ENCODE measurements around the gene AP4M1.

Gene AP4M1

GRCh38 chr7:100079024-100079560, 22.4 kb upstream of the AP4M1 start:
- H3K27me3 ChIP-seq (ENCODE audit: control insufficient read depth in 3 of 3, insufficient read depth in 3 of 3, low read depth in 1 of 3, low read length in 3 of 3), result no peaks in the 10 kb centered on the region
- no peak overlapping the region for H3K27ac ChIP-seq (replicated peaks; ENCODE audit: low read length)
- no CpG with 5 or more reads among the region's 7 CpGs for WGBS, 2 donors (ENCODE audit: extremely low coverage in 2 of 2, insufficient read length in 2 of 2, insufficient replicate concordance in 1 of 2)
- no peak overlapping the region for H3K23ac ChIP-seq (ENCODE audit: low read depth, low read length, poor library complexity)
- H3K79me1 ChIP-seq (ENCODE audit: low read depth, low read length), result peaks cover 9% of the 10 kb centered on the region
- H3K36me3 ChIP-seq (replicated peaks in 1 of 2; ENCODE audit: control insufficient read depth in 2 of 2, insufficient read depth in 2 of 2, low read length in 2 of 2), result peaks cover 45 to 62% of the 10 kb centered on the region in 2 donors
- no peak overlapping the region for H3K4me2 ChIP-seq (ENCODE audit: insufficient read depth, low read length, poor library complexity, severe bottlenecking)
- H3K14ac ChIP-seq (ENCODE audit: low read length), result no peak overlapping the region
- H3K18ac ChIP-seq (ENCODE audit: low read length), result no peak overlapping the region
- H2AFZ ChIP-seq (ENCODE audit: low read length), result no peak overlapping the region
- H2BK12ac ChIP-seq (ENCODE audit: low read length), result no peak overlapping the region
- no peak overlapping the region for H3K4ac ChIP-seq (ENCODE audit: low read length)
- peaks cover 3 to 11% of the 10 kb centered on the region in 2 donors for H3K4me1 ChIP-seq (ENCODE audit: control insufficient read depth in 2 of 2, insufficient read depth in 1 of 2, low read depth in 1 of 2, low read length in 2 of 2)
- H2BK120ac ChIP-seq (ENCODE audit: low read depth, low read length), result no peak overlapping the region
- H4K91ac ChIP-seq (ENCODE audit: low read depth, low read length, poor library complexity), result no peak overlapping the region
- no peak overlapping the region for H3K9ac ChIP-seq (ENCODE audit: low read depth, low read length, poor library complexity)
- no peak overlapping the region for H2AK5ac ChIP-seq (ENCODE audit: low read depth, low read length)
- peak overlapping the region in 1 of 2 donors; percentile 13 for H3K4me3 ChIP-seq (ENCODE audit: low read length in 2 of 2)
- no peak for DNase-seq (ENCODE audit: low spot score)
- H2BK5ac ChIP-seq (ENCODE audit: low read length), result no peak overlapping the region
- no peak overlapping the region for H4K8ac ChIP-seq (ENCODE audit: low read depth, low read length)
- H2BK15ac ChIP-seq (ENCODE audit: low read length), result no peak overlapping the region
- H3K9me3 ChIP-seq (replicated peaks in 1 of 2; ENCODE audit: control insufficient read depth in 2 of 2, insufficient read depth in 1 of 2, low read depth in 1 of 2, low read length in 2 of 2), result peaks cover 33 to 51% of the 10 kb centered on the region in 2 donors

DNA sequence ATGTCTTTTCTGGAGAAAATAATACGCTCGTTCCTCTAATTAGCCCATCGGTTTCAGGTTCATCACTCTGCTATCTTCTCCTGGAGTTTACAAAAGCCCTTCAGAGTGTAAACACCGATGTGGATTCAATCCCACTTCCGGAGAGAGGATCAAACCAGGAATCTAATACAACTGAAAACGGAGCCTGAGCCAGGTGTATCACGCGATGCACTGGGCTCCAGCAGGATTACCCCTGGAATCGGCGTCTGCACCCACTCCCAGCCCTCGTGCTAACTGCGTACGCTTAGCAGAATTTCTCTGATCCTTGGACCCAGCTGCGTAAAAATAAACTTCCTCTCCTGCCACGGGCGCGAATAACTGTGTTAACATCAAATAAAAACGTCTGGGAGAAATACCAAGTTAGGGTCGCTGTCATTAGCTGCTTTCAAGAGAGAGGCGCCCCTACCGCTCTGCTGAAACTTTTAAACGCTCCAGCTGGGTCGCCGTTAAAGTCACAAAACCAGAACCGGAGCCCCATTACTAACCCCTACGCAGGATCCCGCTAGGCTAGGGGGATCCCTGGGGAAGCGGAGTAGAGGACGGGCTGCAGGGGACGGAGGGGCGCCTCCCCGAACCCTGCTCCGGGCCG, 20.4 kb upstream of the AP4M1 start:
- Histone ChIP-seq H3K14ac (ENCODE audit: low read length) (no peak overlapping the region), H3K4me1 (ENCODE audit: control insufficient read depth in 2 of 2, insufficient read depth in 1 of 2, low read depth in 1 of 2, low read length in 2 of 2) (peaks cover 3 to 11% of the 10 kb centered on the region in 2 donors), H2BK12ac (ENCODE audit: low read length) (no peak overlapping the region), H3K27me3 (ENCODE audit: control insufficient read depth in 3 of 3, insufficient read depth in 3 of 3, low read depth in 1 of 3, low read length in 3 of 3) (peaks cover 0 to 2% (median 0%) of the 10 kb centered on the region in 3 experiments), H3K36me3 (replicated peaks in 1 of 2; ENCODE audit: control insufficient read depth in 2 of 2, insufficient read depth in 2 of 2, low read length in 2 of 2) (peaks cover 26 to 43% of the 10 kb centered on the region in 2 donors), H2BK15ac (ENCODE audit: low read length) (peak overlapping the region; percentile 88), H3K9ac (ENCODE audit: low read depth, low read length, poor library complexity) (peak overlapping the region; percentile 95), H2AK5ac (ENCODE audit: low read depth, low read length) (peak overlapping the region; percentile 89), H3K4me3 (ENCODE audit: low read length in 2 of 2) (peak overlapping the region; percentile 99 to 100), H4K8ac (ENCODE audit: low read depth, low read length) (no peak overlapping the region), H2AFZ (ENCODE audit: low read length) (peak overlapping the region; percentile 78), H4K91ac (ENCODE audit: low read depth, low read length, poor library complexity) (peak overlapping the region; percentile 94), H3K18ac (ENCODE audit: low read length) (peak overlapping the region; percentile 98), H3K23ac (ENCODE audit: low read depth, low read length, poor library complexity) (peak overlapping the region; percentile 100), H3K27ac (replicated peaks; ENCODE audit: low read length) (no peak overlapping the region), H3K4me2 (ENCODE audit: insufficient read depth, low read length, poor library complexity, severe bottlenecking) (peak overlapping the region; percentile 46), H3K9me3 (replicated peaks in 1 of 2; ENCODE audit: control insufficient read depth in 2 of 2, insufficient read depth in 1 of 2, low read depth in 1 of 2, low read length in 2 of 2) (peaks cover 19 to 33% of the 10 kb centered on the region in 2 donors), H3K4ac (ENCODE audit: low read length) (peak overlapping the region; percentile 70), H2BK5ac (ENCODE audit: low read length) (no peak overlapping the region), H2BK120ac (ENCODE audit: low read depth, low read length) (peak overlapping the region; percentile 97), H3K79me1 (ENCODE audit: low read depth, low read length) (peaks cover 7% of the 10 kb centered on the region)
- no peak for DNase-seq (ENCODE audit: low spot score)
- WGBS, 2 donors (ENCODE audit: extremely low coverage in 2 of 2, insufficient read length in 2 of 2, insufficient replicate concordance in 1 of 2), result no CpG with 5 or more reads among the region's 34 CpGs

DNA sequence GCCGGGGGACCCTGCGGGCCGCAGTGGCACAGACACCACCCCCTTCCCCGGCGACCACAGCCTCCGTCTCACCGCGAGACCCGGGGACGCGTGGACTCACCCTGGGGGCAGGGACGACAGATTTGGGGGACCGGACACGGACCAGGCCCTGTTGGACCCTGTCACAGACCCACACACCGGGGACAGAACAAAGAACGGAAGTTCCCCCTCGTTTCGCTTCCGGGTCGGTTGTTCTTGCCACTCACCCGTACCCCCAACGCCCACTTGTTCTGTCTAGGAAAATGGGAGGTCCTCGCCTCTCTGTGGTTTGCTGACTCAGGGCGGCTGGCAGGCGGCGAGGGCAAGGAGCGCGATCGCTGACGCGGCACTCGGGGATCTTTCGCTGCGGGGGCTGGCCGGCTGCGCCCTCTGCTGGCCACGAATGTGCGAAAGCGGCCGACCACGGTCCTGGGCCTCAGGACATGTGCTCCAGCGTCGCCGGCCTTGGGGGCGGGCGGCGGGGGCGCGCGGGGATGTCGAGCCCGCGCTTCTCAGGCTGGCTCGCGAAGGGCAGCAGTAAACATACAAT, 19.8 kb upstream of the AP4M1 start, which contains the start of gene ZNF3:
Gene ZNF3, minus strand, starts transcription at position 189 of the 568 bp plus-strand sequence. CDS start 4,366 bp downstream, outside the sequence.
- no peak within 1 kb of the TSS for H3K27ac ChIP-seq (replicated peaks; ENCODE audit: low read length)
- peak within 1 kb of the TSS; percentile 95 for H3K9ac ChIP-seq (ENCODE audit: low read depth, low read length, poor library complexity)
- H3K4me1 ChIP-seq (ENCODE audit: control insufficient read depth in 2 of 2, insufficient read depth in 1 of 2, low read depth in 1 of 2, low read length in 2 of 2), result peaks cover 3 to 11% of the 10 kb centered on the region in 2 donors
- H2BK120ac ChIP-seq (ENCODE audit: low read depth, low read length), result peak within 1 kb of the TSS; percentile 97
- peak within 1 kb of the TSS; percentile 60 for H3K4me2 ChIP-seq (ENCODE audit: insufficient read depth, low read length, poor library complexity, severe bottlenecking)
- H2AK5ac ChIP-seq (ENCODE audit: low read depth, low read length), result peak within 1 kb of the TSS; percentile 89
- DNase-seq (ENCODE audit: low spot score), result peak; percentile 98
- WGBS, 2 donors (ENCODE audit: extremely low coverage in 2 of 2, insufficient read length in 2 of 2, insufficient replicate concordance in 1 of 2), result no CpG with 5 or more reads among the region's 55 CpGs
- peak within 1 kb of the TSS; percentile 100 for H3K23ac ChIP-seq (ENCODE audit: low read depth, low read length, poor library complexity)
- peak within 1 kb of the TSS; percentile 98 for H3K18ac ChIP-seq (ENCODE audit: low read length)
- H2AFZ ChIP-seq (ENCODE audit: low read length), result peak within 1 kb of the TSS; percentile 79
- no peak within 1 kb of the TSS for H2BK12ac ChIP-seq (ENCODE audit: low read length)
- H3K4me3 ChIP-seq (ENCODE audit: low read length in 2 of 2), result peak within 1 kb of the TSS; percentile 99 to 100
- peaks cover 15 to 29% of the 10 kb centered on the region in 2 donors for H3K9me3 ChIP-seq (replicated peaks in 1 of 2; ENCODE audit: control insufficient read depth in 2 of 2, insufficient read depth in 1 of 2, low read depth in 1 of 2, low read length in 2 of 2)
- H2BK15ac ChIP-seq (ENCODE audit: low read length), result peak within 1 kb of the TSS; percentile 88
- H4K91ac ChIP-seq (ENCODE audit: low read depth, low read length, poor library complexity), result peak within 1 kb of the TSS; percentile 94
- peaks cover 22 to 37% of the 10 kb centered on the region in 2 donors for H3K36me3 ChIP-seq (replicated peaks in 1 of 2; ENCODE audit: control insufficient read depth in 2 of 2, insufficient read depth in 2 of 2, low read length in 2 of 2)
- H4K8ac ChIP-seq (ENCODE audit: low read depth, low read length), result no peak within 1 kb of the TSS
- H3K79me1 ChIP-seq (ENCODE audit: low read depth, low read length), result peaks cover 5% of the 10 kb centered on the region
- H2BK5ac ChIP-seq (ENCODE audit: low read length), result no peak within 1 kb of the TSS
- no peak within 1 kb of the TSS for H3K14ac ChIP-seq (ENCODE audit: low read length)
- peaks cover 0 to 2% (median 0%) of the 10 kb centered on the region in 3 experiments for H3K27me3 ChIP-seq (ENCODE audit: control insufficient read depth in 3 of 3, insufficient read depth in 3 of 3, low read depth in 1 of 3, low read length in 3 of 3)
- H3K4ac ChIP-seq (ENCODE audit: low read length), result peak within 1 kb of the TSS; percentile 70

- Histone ChIP-seq H3K9me3 (replicated peaks in 1 of 2; ENCODE audit: control insufficient read depth in 2 of 2, insufficient read depth in 1 of 2, low read depth in 1 of 2, low read length in 2 of 2) (peaks cover 10 to 17% of the 10 kb centered on the region in 2 donors), H2AFZ (ENCODE audit: low read length) (peak overlapping the region; percentile 79), H2BK120ac (ENCODE audit: low read depth, low read length) (no peak overlapping the region), H2BK12ac (ENCODE audit: low read length) (no peak overlapping the region), H2BK15ac (ENCODE audit: low read length) (no peak overlapping the region), H3K4me2 (ENCODE audit: insufficient read depth, low read length, poor library complexity, severe bottlenecking) (no peak overlapping the region), H3K79me1 (ENCODE audit: low read depth, low read length) (peaks cover 3% of the 10 kb centered on the region), H3K14ac (ENCODE audit: low read length) (no peak overlapping the region), H3K18ac (ENCODE audit: low read length) (no peak overlapping the region), H3K27ac (replicated peaks; ENCODE audit: low read length) (no peak overlapping the region), H4K91ac (ENCODE audit: low read depth, low read length, poor library complexity) (no peak overlapping the region), H2BK5ac (ENCODE audit: low read length) (no peak overlapping the region), H3K36me3 (replicated peaks in 1 of 2; ENCODE audit: control insufficient read depth in 2 of 2, insufficient read depth in 2 of 2, low read length in 2 of 2) (peaks cover 13 to 24% of the 10 kb centered on the region in 2 donors), H3K9ac (ENCODE audit: low read depth, low read length, poor library complexity) (no peak overlapping the region), H4K8ac (ENCODE audit: low read depth, low read length) (no peak overlapping the region), H2AK5ac (ENCODE audit: low read depth, low read length) (no peak overlapping the region), H3K23ac (ENCODE audit: low read depth, low read length, poor library complexity) (no peak overlapping the region), H3K4me1 (ENCODE audit: control insufficient read depth in 2 of 2, insufficient read depth in 1 of 2, low read depth in 1 of 2, low read length in 2 of 2) (peaks cover 3 to 11% of the 10 kb centered on the region in 2 donors), H3K27me3 (ENCODE audit: control insufficient read depth in 3 of 3, insufficient read depth in 3 of 3, low read depth in 1 of 3, low read length in 3 of 3) (peaks cover 0 to 2% (median 0%) of the 10 kb centered on the region in 3 experiments), H3K4ac (ENCODE audit: low read length) (no peak overlapping the region), H3K4me3 (ENCODE audit: low read length in 2 of 2) (peak overlapping the region in 1 of 2 donors; percentile 47)
- no peak for DNase-seq (ENCODE audit: low spot score)
- no CpG with 5 or more reads among the region's 4 CpGs for WGBS, 2 donors (ENCODE audit: extremely low coverage in 2 of 2, insufficient read length in 2 of 2, insufficient replicate concordance in 1 of 2)
Observed at GRCh38 chr7:100082978-100083377, 18.5 kb upstream of the AP4M1 start.

Measured in neuronal stem cell (in vitro differentiated cells).